ENCODE measurements around the gene SIL1.

Gene SIL1

GRCh38 chr5:138961729-138962128 is 236.4 kb downstream of the SIL1 start:
- no peak for DNase-seq (ENCODE audit: low read depth, low spot score)

- DNase-seq (ENCODE audit: low read depth, low spot score), result no peak
These were observed 236.9 kb downstream of the SIL1 start for GRCh38 chr5:138961221-138961620.

GRCh38 chr5:138960145-138960692 is 237.9 kb downstream of the SIL1 start:
- DNase-seq (ENCODE audit: low read depth, low spot score), result no peak

GRCh38 chr5:138956801-138957200 is 241.4 kb downstream of the SIL1 start:
- DNase-seq (ENCODE audit: low read depth, low spot score), result no peak

- DNase-seq (ENCODE audit: low read depth, low spot score), result no peak
These were observed 242.4 kb downstream of the SIL1 start for GRCh38 chr5:138955671-138956295.

- no peak for DNase-seq (ENCODE audit: low read depth, low spot score)
These were observed 243.0 kb downstream of the SIL1 start for GRCh38 chr5:138955013-138955660.

GRCh38 chr5:138954257-138955012 is 243.7 kb downstream of the SIL1 start:
- DNase-seq (ENCODE audit: low read depth, low spot score), result no peak

GRCh38 chr5:138953387-138954256 is 244.5 kb downstream of the SIL1 start:
- no peak for DNase-seq (ENCODE audit: low read depth, low spot score)

- no peak for DNase-seq (ENCODE audit: low read depth, low spot score)
These were observed 245.2 kb downstream of the SIL1 start for GRCh38 chr5:138952962-138953361.

- DNase-seq (ENCODE audit: low read depth, low spot score), result no peak
These were observed 246.0 kb downstream of the SIL1 start for GRCh38 chr5:138951986-138952735.

- DNase-seq (ENCODE audit: low read depth, low spot score), result no peak
These were observed 246.8 kb downstream of the SIL1 start for GRCh38 chr5:138951091-138951985.

GRCh38 chr5:138950421-138951031 is 247.6 kb downstream of the SIL1 start:
- no peak for DNase-seq (ENCODE audit: low read depth, low spot score)

- DNase-seq (ENCODE audit: low read depth, low spot score), result no peak
These were observed 248.2 kb downstream of the SIL1 start for GRCh38 chr5:138949988-138950387.

GRCh38 chr5:138949223-138949574 is 249.0 kb downstream of the SIL1 start:
- DNase-seq (ENCODE audit: low read depth, low spot score), result no peak

GRCh38 chr5:138948471-138949222 is 249.5 kb downstream of the SIL1 start:
- DNase-seq (ENCODE audit: low read depth, low spot score), result no peak

- DNase-seq (ENCODE audit: low read depth, low spot score), result no peak
These were observed 250.4 kb downstream of the SIL1 start for GRCh38 chr5:138947780-138948179.

GRCh38 chr5:138946831-138947560 is 251.2 kb downstream of the SIL1 start:
- no peak for DNase-seq (ENCODE audit: low read depth, low spot score)

- DNase-seq (ENCODE audit: low read depth, low spot score), result no peak
These were observed 251.9 kb downstream of the SIL1 start for GRCh38 chr5:138946241-138946623.

Data from activated CD4-positive, CD25-positive, alpha-beta regulatory T cell treated with anti-CD3 and anti-CD28 coated beads, Interleukin-2, amount 50 U/mL, for 16 hours (primary cell).